Esophagus muscularis mucosa (tissue), 4 donors: Measurements from ENCODE around the gene DENND2A. TPM values are rescaled to one million over a fixed set of nuclear protein-coding genes. Genes with fewer than 3 reads are reported as not detected.

ENCODE experiments used
- DNase-seq: peaks from one replicate; pipeline ENCODE4 v3.0.0-alpha.2; 2017; ENCODE audit errors: extremely low spot score
- H3K27ac ChIP-seq, 4 donors: fragments of 200-600 bp; sonication (generic); replicated peaks in 1 of 4; 1 replicate in 3 of 4; 2 replicates in 1 of 4; pipeline ENCODE4 v1.5.1; 2016 to 2019; ENCODE audit warnings: mild to moderate bottlenecking in 1 of 4
- H3K27me3 ChIP-seq, 4 donors: fragments of 200-600 bp; sonication (generic); one replicate each; pipeline versions ENCODE4 v1.5.1 to v1.6.0; 2016 to 2019
- H3K36me3 ChIP-seq, 4 donors: fragments of 200-600 bp; sonication (generic); one replicate each; pipeline ENCODE4 v1.5.1; 2016 to 2019
- H3K4me1 ChIP-seq, 4 donors: fragments of 200-600 bp; sonication (generic); one replicate each; pipeline ENCODE4 v1.5.1; 2016 to 2019
- H3K4me3 ChIP-seq, 4 donors: fragments of 200-600 bp; sonication (generic); 1 replicate in 2 of 4; 2 replicates in 2 of 4; pipeline ENCODE4 v1.5.1; 2016 to 2019; ENCODE audit warnings: mild to moderate bottlenecking in 4 of 4, moderate library complexity in 1 of 4
- H3K9me3 ChIP-seq, 4 donors: fragments of 200-600 bp; sonication (generic); 1 replicate in 3 of 4; 2 replicates in 1 of 4; pipeline ENCODE4 v1.5.1; 2016 to 2019
- CTCF ChIP-seq, 3 experiments: fragments of 200-600 bp in 2 of 3; fragments of 450-650 bp in 1 of 3; sonication (generic) in 2 of 3; IDR thresholded peaks; one replicate each; pipeline ENCODE4 v1.5.1; 2017 to 2019; ENCODE audit warnings: antibody characterized with exemption in 3 of 3, mild to moderate bottlenecking in 2 of 3, moderate library complexity in 1 of 3
- EP300 ChIP-seq: sonication (generic); formaldehyde crosslinking; IDR thresholded peaks from one replicate; pipeline ENCODE4 v1.6.1; 2017; ENCODE audit warnings: antibody characterized with exemption
- POLR2A ChIP-seq: fragments of 450-650 bp; IDR thresholded peaks from one replicate; pipeline ENCODE4 v1.6.1; 2017; ENCODE audit warnings: antibody characterized with exemption, moderate library complexity, mild to moderate bottlenecking, low read depth
- POLR2AphosphoS5 ChIP-seq, 2 donors: sonication (generic); formaldehyde crosslinking; IDR thresholded peaks; one replicate each; pipeline ENCODE4 v1.6.1; 2017; ENCODE audit warnings: antibody characterized with exemption in 2 of 2
- WGBS: methylation state at CpG from one replicate; pipeline ENCODE4 v1.1.5; 2018; 5-methylcytosine and 5-hydroxymethylcytosine counted together
- intact Hi-C: fragments of 100-400 bp; cut with DNase I; formaldehyde crosslinking; loops from one replicate; pipeline ENCODE4 v1.15.1; 2023
- total RNA-seq, 4 donors: library from RNA; depleted of rRNA; stranded (reverse); fragments of >200 nt; gene quantifications; one replicate each; pipeline versions ENCODE4 v1.1.0 to v1.2.1, GENCODE V29; 2016

The DENND2A gene
- total RNA-seq, 4 donors from 2014 or later, result 46.4 to 77.2 (median 59.2) TPM

- no peak for DNase-seq
- TF ChIP-seq POLR2AphosphoS5 (IDR thresholded peaks at IDR 0.05) (no peak), POLR2A (no peak), CTCF (IDR thresholded peaks at IDR 0.05) (no peak), EP300 (no peak)
- 84% methylated on average over 5 of the region's 5 CpGs for WGBS
- no peaks in the 10 kb centered on the region for H3K9me3 ChIP-seq
- peaks cover 6 to 77% (median 65%) of the 10 kb centered on the region in 4 donors for H3K4me1 ChIP-seq
- intact Hi-C loops, result no loop called here
- H3K27ac ChIP-seq, result no peak overlapping the region
- no peaks in the 10 kb centered on the region for H3K27me3 ChIP-seq
- H3K36me3 ChIP-seq, result no peaks in the 10 kb centered on the region
- no peak overlapping the region for H3K4me3 ChIP-seq
Measured at GRCh38 chr7:140618306-140618705, 22.3 kb downstream of the DENND2A start.

- Histone ChIP-seq H3K4me1 (peaks cover 6 to 73% (median 56%) of the 10 kb centered on the region in 4 donors), H3K36me3 (no peaks in the 10 kb centered on the region), H3K4me3 (no peak overlapping the region), H3K27me3 (no peaks in the 10 kb centered on the region), H3K27ac (no peak overlapping the region), H3K9me3 (no peaks in the 10 kb centered on the region)
- no peak for DNase-seq
- intact Hi-C loops, result no loop called here
- no peak for TF ChIP-seq POLR2AphosphoS5 (IDR thresholded peaks at IDR 0.05)
- TF ChIP-seq EP300, result no peak
- TF ChIP-seq CTCF (IDR thresholded peaks at IDR 0.05), result no peak
- TF ChIP-seq POLR2A, result no peak
- 89% methylated on average over 5 of the region's 7 CpGs for WGBS
Measured at GRCh38 chr7:140617081-140617480, 23.5 kb downstream of the DENND2A start.

GRCh38 chr7:140616328-140616727 lies 24.3 kb downstream of the DENND2A start:
- no peak for TF ChIP-seq POLR2AphosphoS5 (IDR thresholded peaks at IDR 0.05)
- no peak for TF ChIP-seq EP300
- no peak for TF ChIP-seq POLR2A
- no peak for TF ChIP-seq CTCF (IDR thresholded peaks at IDR 0.05)
- Histone ChIP-seq H3K9me3 (no peaks in the 10 kb centered on the region), H3K36me3 (no peaks in the 10 kb centered on the region), H3K4me3 (no peak overlapping the region), H3K27ac (no peak overlapping the region), H3K27me3 (no peaks in the 10 kb centered on the region), H3K4me1 (peaks cover 10 to 73% (median 55%) of the 10 kb centered on the region in 4 donors)
- intact Hi-C loops, result no loop called here
- 90% methylated on average over 4 of the region's 4 CpGs for WGBS
- DNase-seq, result no peak

GRCh38 chr7:140611641-140612040 lies 29.0 kb downstream of the DENND2A start:
- Histone ChIP-seq H3K27ac (peak overlapping the region in 1 of 4 donors; percentile 53), H3K4me3 (no peak overlapping the region), H3K9me3 (no peaks in the 10 kb centered on the region), H3K36me3 (no peaks in the 10 kb centered on the region), H3K4me1 (peaks cover 33 to 63% (median 54%) of the 10 kb centered on the region in 4 donors), H3K27me3 (no peaks in the 10 kb centered on the region)
- TF ChIP-seq CTCF (IDR thresholded peaks at IDR 0.05), result no peak
- no peak for TF ChIP-seq POLR2A
- TF ChIP-seq POLR2AphosphoS5 (IDR thresholded peaks at IDR 0.05), result no peak
- no peak for TF ChIP-seq EP300
- DNase-seq, result no peak
- intact Hi-C loops, result no loop called here
- 89% methylated on average over 8 of the region's 8 CpGs for WGBS
